KOPT-K1 (cell line): Measurements from ENCODE around the gene C1QTNF6.

Source experiments
- H3K27ac ChIP-seq: fragments of 200-600 bp; sonication (generic); 2 replicates; pipeline ENCODE4 v1.5.1; 2016; ENCODE audit warnings: antibody characterized with exemption, mild to moderate bottlenecking, low read depth, low read length; ENCODE audit not compliant: poor library complexity, severe bottlenecking
- H3K36me3 ChIP-seq: fragments of 200-600 bp; sonication (generic); 2 replicates; pipeline ENCODE4 v1.5.1; 2017; ENCODE audit warnings: antibody characterized with exemption, mild to moderate bottlenecking, low read length, moderate library complexity; ENCODE audit not compliant: insufficient read depth
- H3K9me3 ChIP-seq: fragments of 200-600 bp; sonication (generic); 2 replicates; pipeline ENCODE4 v1.5.1; 2017; ENCODE audit warnings: antibody characterized with exemption, low read length, mild to moderate bottlenecking; ENCODE audit not compliant: insufficient read depth, poor library complexity, severe bottlenecking

Gene C1QTNF6

GRCh38 chr22:37192741-37193140 lies 4.7 kb upstream of the C1QTNF6 start:
- Histone ChIP-seq H3K9me3 (peaks cover 6% of the 10 kb centered on the region), H3K36me3 (no peaks in the 10 kb centered on the region), H3K27ac (no peak overlapping the region)

GRCh38 chr22:37192204-37192603 lies 4.2 kb upstream of the C1QTNF6 start:
- Histone ChIP-seq H3K36me3 (no peaks in the 10 kb centered on the region), H3K27ac (no peak overlapping the region), H3K9me3 (peaks cover 6% of the 10 kb centered on the region)

GRCh38 chr22:37190262-37190780 lies 2.3 kb upstream of the C1QTNF6 start:
- no peaks in the 10 kb centered on the region for H3K36me3 ChIP-seq
- no peak overlapping the region for H3K27ac ChIP-seq

GRCh38 chr22:37188901-37189466 lies 937 bp upstream of the C1QTNF6 start:
- peaks cover 6% of the 10 kb centered on the region for H3K9me3 ChIP-seq
- peak overlapping the region; percentile 29 for H3K27ac ChIP-seq
- H3K36me3 ChIP-seq, result no peaks in the 10 kb centered on the region

More at GRCh38 chr22:37190262-37190780, 2.3 kb upstream of the C1QTNF6 start:
- peaks cover 6% of the 10 kb centered on the region for H3K9me3 ChIP-seq

- Histone ChIP-seq H3K27ac (peak overlapping the region; percentile 29), H3K9me3 (no peaks in the 10 kb centered on the region), H3K36me3 (no peaks in the 10 kb centered on the region)
Observed at GRCh38 chr22:37187552-37187890, 526 bp downstream of the C1QTNF6 start.

- Histone ChIP-seq H3K36me3 (no peaks in the 10 kb centered on the region), H3K27ac (peak overlapping the region; percentile 49), H3K9me3 (no peaks in the 10 kb centered on the region)
Observed at GRCh38 chr22:37186997-37187522, 987 bp downstream of the C1QTNF6 start.

- no peaks in the 10 kb centered on the region for H3K9me3 ChIP-seq
- no peaks in the 10 kb centered on the region for H3K36me3 ChIP-seq
- peak overlapping the region; percentile 49 for H3K27ac ChIP-seq
Observed at GRCh38 chr22:37186228-37186996, 1.6 kb downstream of the C1QTNF6 start.

GRCh38 chr22:37185646-37186227 lies 2.3 kb downstream of the C1QTNF6 start:
- H3K27ac ChIP-seq, result no peak overlapping the region

GRCh38 chr22:37184816-37185541 lies 3.1 kb downstream of the C1QTNF6 start:
- no peaks in the 10 kb centered on the region for H3K36me3 ChIP-seq
- no peak overlapping the region for H3K27ac ChIP-seq

More at GRCh38 chr22:37185646-37186227, 2.3 kb downstream of the C1QTNF6 start:
- Histone ChIP-seq H3K36me3 (no peaks in the 10 kb centered on the region), H3K9me3 (no peaks in the 10 kb centered on the region)

GRCh38 chr22:37184380-37184755 lies 3.7 kb downstream of the C1QTNF6 start:
- no peaks in the 10 kb centered on the region for H3K36me3 ChIP-seq
- H3K27ac ChIP-seq, result no peak overlapping the region
- no peaks in the 10 kb centered on the region for H3K9me3 ChIP-seq

More at GRCh38 chr22:37184816-37185541, 3.1 kb downstream of the C1QTNF6 start:
- H3K9me3 ChIP-seq, result no peaks in the 10 kb centered on the region

- no peaks in the 10 kb centered on the region for H3K36me3 ChIP-seq
- H3K9me3 ChIP-seq, result no peaks in the 10 kb centered on the region
- no peak overlapping the region for H3K27ac ChIP-seq
Observed at GRCh38 chr22:37183432-37184379, 4.3 kb downstream of the C1QTNF6 start.

- H3K27ac ChIP-seq, result no peak overlapping the region
- H3K36me3 ChIP-seq, result no peaks in the 10 kb centered on the region
- H3K9me3 ChIP-seq, result no peaks in the 10 kb centered on the region
Observed at GRCh38 chr22:37182949-37183245, 5.2 kb downstream of the C1QTNF6 start.

- Histone ChIP-seq H3K9me3 (no peaks in the 10 kb centered on the region), H3K36me3 (no peaks in the 10 kb centered on the region), H3K27ac (no peak overlapping the region)
Observed at GRCh38 chr22:37182101-37182948, 5.7 kb downstream of the C1QTNF6 start.
